ENCODE results near the gene SHISA8. TPM values are rescaled to one million over a fixed set of nuclear protein-coding genes. Genes with fewer than 3 reads are reported as not detected.

The SHISA8 gene
- total and polyA plus RNA-seq, 2 of the 13 experiments (the other 11 are each of a cell fraction or from before 2014, with no cell fraction given): not detected

DNA sequence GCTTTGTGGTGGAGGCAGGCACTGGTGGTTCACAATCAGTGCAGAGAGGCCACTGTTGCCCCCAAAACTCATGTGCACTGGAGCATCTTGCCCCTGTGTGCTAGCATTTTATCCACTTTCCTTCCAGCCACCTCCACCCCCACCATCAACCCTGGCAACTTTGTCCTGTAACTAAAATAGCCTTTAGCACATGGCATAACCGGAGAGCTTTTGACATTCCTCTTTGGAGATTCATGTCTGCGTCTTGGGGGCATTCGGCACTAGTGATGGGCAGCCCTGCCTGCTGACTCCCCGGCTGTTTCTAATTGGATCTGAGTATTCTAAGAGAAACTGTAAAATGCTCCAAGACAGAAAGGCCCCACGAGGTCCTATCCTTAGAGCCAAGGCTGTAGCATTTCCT is 15.8 kb downstream of the SHISA8 start:
- no peaks in the 10 kb centered on the region for H3K4me1 ChIP-seq (ENCODE audit: insufficient read depth, low read length)
- FAIRE-seq (no peak), ATAC-seq (no peak), DNase-seq (ENCODE audit: low spot score) (no peak)
- in situ Hi-C loops (cut with HindIII; ENCODE audit: extremely low pct_ligation_motif_present, low pct_unique_long_range_greater_than_20kb): no loop called here
- ChIA-PET POLR2A (no interaction called here), CTCF (ENCODE audit: low intra/inter-chr PET ratio, low total read pairs) (no interaction called here)
- WGBS (ENCODE audit: low lambda C conversion rate): 93% methylated on average over 5 of the region's 5 CpGs
- H3K9me3 ChIP-seq (ENCODE audit: low read length): no peaks in the 10 kb centered on the region
- no peaks in the 10 kb centered on the region for H3K79me2 ChIP-seq (ENCODE audit: insufficient read depth, low read length)
- no TSS peak for BruUV-seq (replicated peaks)
- H3K4me3 ChIP-seq (replicated peaks in 1 of 3; ENCODE audit: insufficient read depth in 1 of 3, low read depth in 2 of 3, low read length in 3 of 3): no peak overlapping the region
- no peak overlapping the region for H3K27ac ChIP-seq (ENCODE audit: extremely low read length, insufficient read depth, low read length)
- no peak overlapping the region for H3K9ac ChIP-seq (ENCODE audit: insufficient read depth, low read depth, low read length)
- intact Hi-C loops (cut with micrococcal nuclease; ENCODE audit: unreplicated experiment): no loop called here
- H3K4me2 ChIP-seq (ENCODE audit: low read depth, low read length): no peak overlapping the region
- peaks cover 46 to 85% of the 10 kb centered on the region in 2 experiments for H3K36me3 ChIP-seq (replicated peaks in 1 of 2; ENCODE audit: control insufficient read depth in 1 of 2, insufficient read depth in 2 of 2, low read length in 2 of 2)
- H4K20me1 ChIP-seq (ENCODE audit: insufficient read depth, low read length): no peaks in the 10 kb centered on the region
- no peak overlapping the region for H2AFZ ChIP-seq (ENCODE audit: low read length)
- no peaks in the 10 kb centered on the region for H3K27me3 ChIP-seq (ENCODE audit: control insufficient read depth in 1 of 2, insufficient read depth in 2 of 2, low read length in 2 of 2)
- TF ChIP-seq, protein P1, sequence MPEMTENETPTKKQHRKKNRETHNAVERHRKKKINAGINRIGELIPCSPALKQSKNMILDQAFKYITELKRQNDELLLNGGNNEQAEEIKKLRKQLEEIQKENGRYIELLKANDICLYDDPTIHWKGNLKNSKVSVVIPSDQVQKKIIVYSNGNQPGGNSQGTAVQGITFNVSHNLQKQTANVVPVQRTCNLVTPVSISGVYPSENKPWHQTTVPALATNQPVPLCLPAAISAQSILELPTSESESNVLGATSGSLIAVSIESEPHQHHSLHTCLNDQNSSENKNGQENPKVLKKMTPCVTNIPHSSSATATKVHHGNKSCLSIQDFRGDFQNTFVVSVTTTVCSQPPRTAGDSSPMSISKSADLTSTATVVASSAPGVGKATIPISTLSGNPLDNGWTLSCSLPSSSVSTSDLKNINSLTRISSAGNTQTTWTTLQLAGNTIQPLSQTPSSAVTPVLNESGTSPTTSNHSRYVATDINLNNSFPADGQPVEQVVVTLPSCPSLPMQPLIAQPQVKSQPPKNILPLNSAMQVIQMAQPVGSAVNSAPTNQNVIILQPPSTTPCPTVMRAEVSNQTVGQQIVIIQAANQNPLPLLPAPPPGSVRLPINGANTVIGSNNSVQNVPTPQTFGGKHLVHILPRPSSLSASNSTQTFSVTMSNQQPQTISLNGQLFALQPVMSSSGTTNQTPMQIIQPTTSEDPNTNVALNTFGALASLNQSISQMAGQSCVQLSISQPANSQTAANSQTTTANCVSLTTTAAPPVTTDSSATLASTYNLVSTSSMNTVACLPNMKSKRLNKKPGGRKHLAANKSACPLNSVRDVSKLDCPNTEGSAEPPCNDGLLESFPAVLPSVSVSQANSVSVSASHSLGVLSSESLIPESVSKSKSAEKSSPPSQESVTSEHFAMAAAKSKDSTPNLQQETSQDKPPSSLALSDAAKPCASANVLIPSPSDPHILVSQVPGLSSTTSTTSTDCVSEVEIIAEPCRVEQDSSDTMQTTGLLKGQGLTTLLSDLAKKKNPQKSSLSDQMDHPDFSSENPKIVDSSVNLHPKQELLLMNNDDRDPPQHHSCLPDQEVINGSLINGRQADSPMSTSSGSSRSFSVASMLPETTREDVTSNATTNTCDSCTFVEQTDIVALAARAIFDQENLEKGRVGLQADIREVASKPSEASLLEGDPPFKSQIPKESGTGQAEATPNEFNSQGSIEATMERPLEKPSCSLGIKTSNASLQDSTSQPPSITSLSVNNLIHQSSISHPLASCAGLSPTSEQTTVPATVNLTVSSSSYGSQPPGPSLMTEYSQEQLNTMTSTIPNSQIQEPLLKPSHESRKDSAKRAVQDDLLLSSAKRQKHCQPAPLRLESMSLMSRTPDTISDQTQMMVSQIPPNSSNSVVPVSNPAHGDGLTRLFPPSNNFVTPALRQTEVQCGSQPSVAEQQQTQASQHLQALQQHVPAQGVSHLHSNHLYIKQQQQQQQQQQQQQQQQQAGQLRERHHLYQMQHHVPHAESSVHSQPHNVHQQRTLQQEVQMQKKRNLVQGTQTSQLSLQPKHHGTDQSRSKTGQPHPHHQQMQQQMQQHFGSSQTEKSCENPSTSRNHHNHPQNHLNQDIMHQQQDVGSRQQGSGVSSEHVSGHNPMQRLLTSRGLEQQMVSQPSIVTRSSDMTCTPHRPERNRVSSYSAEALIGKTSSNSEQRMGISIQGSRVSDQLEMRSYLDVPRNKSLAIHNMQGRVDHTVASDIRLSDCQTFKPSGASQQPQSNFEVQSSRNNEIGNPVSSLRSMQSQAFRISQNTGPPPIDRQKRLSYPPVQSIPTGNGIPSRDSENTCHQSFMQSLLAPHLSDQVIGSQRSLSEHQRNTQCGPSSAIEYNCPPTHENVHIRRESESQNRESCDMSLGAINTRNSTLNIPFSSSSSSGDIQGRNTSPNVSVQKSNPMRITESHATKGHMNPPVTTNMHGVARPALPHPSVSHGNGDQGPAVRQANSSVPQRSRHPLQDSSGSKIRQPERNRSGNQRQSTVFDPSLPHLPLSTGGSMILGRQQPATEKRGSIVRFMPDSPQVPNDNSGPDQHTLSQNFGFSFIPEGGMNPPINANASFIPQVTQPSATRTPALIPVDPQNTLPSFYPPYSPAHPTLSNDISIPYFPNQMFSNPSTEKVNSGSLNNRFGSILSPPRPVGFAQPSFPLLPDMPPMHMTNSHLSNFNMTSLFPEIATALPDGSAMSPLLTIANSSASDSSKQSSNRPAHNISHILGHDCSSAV (CRISPR knock-in tag; IDR thresholded peaks at IDR 0.05; ENCODE audit: borderline replicate concordance): no peak
- TF ChIP-seq, protein P2, sequence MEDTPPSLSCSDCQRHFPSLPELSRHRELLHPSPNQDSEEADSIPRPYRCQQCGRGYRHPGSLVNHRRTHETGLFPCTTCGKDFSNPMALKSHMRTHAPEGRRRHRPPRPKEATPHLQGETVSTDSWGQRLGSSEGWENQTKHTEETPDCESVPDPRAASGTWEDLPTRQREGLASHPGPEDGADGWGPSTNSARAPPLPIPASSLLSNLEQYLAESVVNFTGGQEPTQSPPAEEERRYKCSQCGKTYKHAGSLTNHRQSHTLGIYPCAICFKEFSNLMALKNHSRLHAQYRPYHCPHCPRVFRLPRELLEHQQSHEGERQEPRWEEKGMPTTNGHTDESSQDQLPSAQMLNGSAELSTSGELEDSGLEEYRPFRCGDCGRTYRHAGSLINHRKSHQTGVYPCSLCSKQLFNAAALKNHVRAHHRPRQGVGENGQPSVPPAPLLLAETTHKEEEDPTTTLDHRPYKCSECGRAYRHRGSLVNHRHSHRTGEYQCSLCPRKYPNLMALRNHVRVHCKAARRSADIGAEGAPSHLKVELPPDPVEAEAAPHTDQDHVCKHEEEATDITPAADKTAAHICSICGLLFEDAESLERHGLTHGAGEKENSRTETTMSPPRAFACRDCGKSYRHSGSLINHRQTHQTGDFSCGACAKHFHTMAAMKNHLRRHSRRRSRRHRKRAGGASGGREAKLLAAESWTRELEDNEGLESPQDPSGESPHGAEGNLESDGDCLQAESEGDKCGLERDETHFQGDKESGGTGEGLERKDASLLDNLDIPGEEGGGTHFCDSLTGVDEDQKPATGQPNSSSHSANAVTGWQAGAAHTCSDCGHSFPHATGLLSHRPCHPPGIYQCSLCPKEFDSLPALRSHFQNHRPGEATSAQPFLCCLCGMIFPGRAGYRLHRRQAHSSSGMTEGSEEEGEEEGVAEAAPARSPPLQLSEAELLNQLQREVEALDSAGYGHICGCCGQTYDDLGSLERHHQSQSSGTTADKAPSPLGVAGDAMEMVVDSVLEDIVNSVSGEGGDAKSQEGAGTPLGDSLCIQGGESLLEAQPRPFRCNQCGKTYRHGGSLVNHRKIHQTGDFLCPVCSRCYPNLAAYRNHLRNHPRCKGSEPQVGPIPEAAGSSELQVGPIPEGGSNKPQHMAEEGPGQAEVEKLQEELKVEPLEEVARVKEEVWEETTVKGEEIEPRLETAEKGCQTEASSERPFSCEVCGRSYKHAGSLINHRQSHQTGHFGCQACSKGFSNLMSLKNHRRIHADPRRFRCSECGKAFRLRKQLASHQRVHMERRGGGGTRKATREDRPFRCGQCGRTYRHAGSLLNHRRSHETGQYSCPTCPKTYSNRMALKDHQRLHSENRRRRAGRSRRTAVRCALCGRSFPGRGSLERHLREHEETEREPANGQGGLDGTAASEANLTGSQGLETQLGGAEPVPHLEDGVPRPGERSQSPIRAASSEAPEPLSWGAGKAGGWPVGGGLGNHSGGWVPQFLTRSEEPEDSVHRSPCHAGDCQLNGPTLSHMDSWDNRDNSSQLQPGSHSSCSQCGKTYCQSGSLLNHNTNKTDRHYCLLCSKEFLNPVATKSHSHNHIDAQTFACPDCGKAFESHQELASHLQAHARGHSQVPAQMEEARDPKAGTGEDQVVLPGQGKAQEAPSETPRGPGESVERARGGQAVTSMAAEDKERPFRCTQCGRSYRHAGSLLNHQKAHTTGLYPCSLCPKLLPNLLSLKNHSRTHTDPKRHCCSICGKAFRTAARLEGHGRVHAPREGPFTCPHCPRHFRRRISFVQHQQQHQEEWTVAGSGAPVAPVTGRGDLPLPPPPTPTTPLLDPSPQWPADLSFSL (CRISPR knock-in tag; IDR thresholded peaks at IDR 0.05): no peak
- TF ChIP-seq, protein P3, sequence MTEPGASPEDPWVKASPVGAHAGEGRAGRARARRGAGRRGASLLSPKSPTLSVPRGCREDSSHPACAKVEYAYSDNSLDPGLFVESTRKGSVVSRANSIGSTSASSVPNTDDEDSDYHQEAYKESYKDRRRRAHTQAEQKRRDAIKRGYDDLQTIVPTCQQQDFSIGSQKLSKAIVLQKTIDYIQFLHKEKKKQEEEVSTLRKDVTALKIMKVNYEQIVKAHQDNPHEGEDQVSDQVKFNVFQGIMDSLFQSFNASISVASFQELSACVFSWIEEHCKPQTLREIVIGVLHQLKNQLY (CRISPR knock-in tag; IDR thresholded peaks at IDR 0.05): no peak
- TF ChIP-seq ZBTB20 (CRISPR knock-in tag; IDR thresholded peaks at IDR 0.05; ENCODE audit: borderline replicate concordance, low read depth) (no peak), MIER3 (CRISPR knock-in tag; IDR thresholded peaks at IDR 0.05; ENCODE audit: borderline replicate concordance) (no peak), ZNF33B (CRISPR knock-in tag; IDR thresholded peaks at IDR 0.05) (no peak), ZNF792 (CRISPR knock-in tag; IDR thresholded peaks at IDR 0.05) (no peak), CREM (IDR thresholded peaks at IDR 0.05) (no peak), CREM (CRISPR knock-in tag; IDR thresholded peaks at IDR 0.05) (no peak), MAFG (CRISPR knock-in tag; IDR thresholded peaks at IDR 0.05) (no peak), ATF7-NPFF (CRISPR knock-in tag; IDR thresholded peaks at IDR 0.05; ENCODE audit: low read depth) (no peak)

Data from HepG2 (cell line).